Measurements from ENCODE around the gene KATNB1.

The KATNB1 gene

GRCh38 chr16:57773655-57774295 lies 38.2 kb downstream of the KATNB1 start:
- peak; percentile 34; the same call in 1 of the 3 replicates for ATAC-seq
- no peak for TF ChIP-seq RARB (CRISPR knock-in tag; IDR thresholded peaks at IDR 0.05)
- TF ChIP-seq CREB5 (CRISPR knock-in tag; IDR thresholded peaks at IDR 0.05; ENCODE audit: low read depth): no peak
- no peak for TF ChIP-seq ISL1 (CRISPR knock-in tag; IDR thresholded peaks at IDR 0.05)
- TF ChIP-seq ESRRG (CRISPR knock-in tag; IDR thresholded peaks at IDR 0.05): no peak
- TF ChIP-seq CSRNP3 (CRISPR knock-in tag; IDR thresholded peaks at IDR 0.05): no peak
- TF ChIP-seq SNAI2 (CRISPR knock-in tag; IDR thresholded peaks at IDR 0.05): no peak
- no peak for TF ChIP-seq ZNF70 (CRISPR knock-in tag; IDR thresholded peaks at IDR 0.05)
- TF ChIP-seq CSDC2 (CRISPR knock-in tag; IDR thresholded peaks at IDR 0.05): no peak
- no peak for TF ChIP-seq ZNF8 (CRISPR knock-in tag; IDR thresholded peaks at IDR 0.05)
- TF ChIP-seq TOX (CRISPR knock-in tag; IDR thresholded peaks at IDR 0.05; ENCODE audit: borderline replicate concordance): no peak
- no peak for TF ChIP-seq ZFP30 (CRISPR knock-in tag; IDR thresholded peaks at IDR 0.05)
- no peak for TF ChIP-seq TCF4 (CRISPR knock-in tag; IDR thresholded peaks at IDR 0.05; ENCODE audit: borderline replicate concordance)
- no peak for TF ChIP-seq PATZ1 (CRISPR knock-in tag; IDR thresholded peaks at IDR 0.05; ENCODE audit: borderline replicate concordance)
- TF ChIP-seq BACH2 (CRISPR knock-in tag; IDR thresholded peaks at IDR 0.05; ENCODE audit: borderline replicate concordance): no peak
- TF ChIP-seq ZC3H10 (CRISPR knock-in tag; IDR thresholded peaks at IDR 0.05): no peak
- no peak for TF ChIP-seq ARNTL (CRISPR knock-in tag; IDR thresholded peaks at IDR 0.05; ENCODE audit: borderline replicate concordance, low read depth)
- no peak for TF ChIP-seq ZNF565 (CRISPR knock-in tag; conservative IDR thresholded peaks at IDR 0.05; ENCODE audit: low read depth)

- no peak for TF ChIP-seq CSDC2 (CRISPR knock-in tag; IDR thresholded peaks at IDR 0.05)
- TF ChIP-seq PATZ1 (CRISPR knock-in tag; IDR thresholded peaks at IDR 0.05; ENCODE audit: borderline replicate concordance): no peak
- TF ChIP-seq PPARA (CRISPR knock-in tag; IDR thresholded peaks at IDR 0.05; ENCODE audit: borderline replicate concordance): no peak
- no peak for TF ChIP-seq ZNF8 (CRISPR knock-in tag; IDR thresholded peaks at IDR 0.05)
- no peak for TF ChIP-seq ISL1 (CRISPR knock-in tag; IDR thresholded peaks at IDR 0.05)
- TF ChIP-seq ZFP3 (CRISPR knock-in tag; IDR thresholded peaks at IDR 0.05): no peak
- no peak for TF ChIP-seq POU6F1 (CRISPR knock-in tag; IDR thresholded peaks at IDR 0.05; ENCODE audit: borderline replicate concordance, low read depth)
- TF ChIP-seq BACH2 (CRISPR knock-in tag; IDR thresholded peaks at IDR 0.05; ENCODE audit: borderline replicate concordance): no peak
- TF ChIP-seq OSR1 (CRISPR knock-in tag; IDR thresholded peaks at IDR 0.05): no peak
- no peak for TF ChIP-seq ZNF70 (CRISPR knock-in tag; IDR thresholded peaks at IDR 0.05)
- no peak for TF ChIP-seq CREB5 (CRISPR knock-in tag; IDR thresholded peaks at IDR 0.05; ENCODE audit: low read depth)
- TF ChIP-seq CSRNP3 (CRISPR knock-in tag; IDR thresholded peaks at IDR 0.05): no peak
- no peak for TF ChIP-seq ESRRG (CRISPR knock-in tag; IDR thresholded peaks at IDR 0.05)
- no peak for TF ChIP-seq ZFP30 (CRISPR knock-in tag; IDR thresholded peaks at IDR 0.05)
- TF ChIP-seq TOX (CRISPR knock-in tag; IDR thresholded peaks at IDR 0.05; ENCODE audit: borderline replicate concordance): no peak
- TF ChIP-seq TCF4 (CRISPR knock-in tag; IDR thresholded peaks at IDR 0.05; ENCODE audit: borderline replicate concordance): no peak
- no peak for TF ChIP-seq TSHZ2 (CRISPR knock-in tag; IDR thresholded peaks at IDR 0.05)
- ATAC-seq: no peak
Measured at GRCh38 chr16:57774705-57775285, 39.2 kb downstream of the KATNB1 start.
